PFSK-1 (cell line): Measurements from ENCODE around the gene TRMT5.

Source experiments
- FOXP2 ChIP-seq: optimal IDR thresholded peaks from 2 replicates; pipeline ENCODE3; 2011; ENCODE audit warnings: borderline replicate concordance, control low read depth, inconsistent platforms; ENCODE audit not compliant: insufficient read depth; ENCODE audit errors: extremely low read length, extremely low read depth
- POLR2AphosphoS5 ChIP-seq: IDR thresholded peaks from 2 replicates; pipeline ENCODE4 v1.6.1; 2012; ENCODE audit warnings: low read depth, mild to moderate bottlenecking, control low read depth, low read length, moderate library complexity
- SIN3A ChIP-seq: IDR thresholded peaks from 2 replicates; pipeline ENCODE4 v1.6.1; 2012; ENCODE audit warnings: mild to moderate bottlenecking, low read length, moderate library complexity, borderline replicate concordance; ENCODE audit not compliant: insufficient read depth
- TAF1 ChIP-seq: IDR thresholded peaks from 2 replicates; pipeline ENCODE4 v1.6.1; 2012; ENCODE audit warnings: low read length, control low read depth, borderline replicate concordance; ENCODE audit not compliant: insufficient read depth
- TF ChIP-seq, protein P1 (sequence below), 2 experiments: IDR thresholded peaks; 2 replicates each; pipeline versions ENCODE4 v1.6.1 to v1.8.0; 2011 to 2012; ENCODE audit warnings: low read depth in 2 of 2, low read length in 2 of 2, control low read depth in 1 of 2, inconsistent platforms in 1 of 2, mild to moderate bottlenecking in 1 of 2, moderate library complexity in 1 of 2; ENCODE audit not compliant: insufficient read depth in 1 of 2

- TF ChIP-seq TAF1: no peak
- TF ChIP-seq, protein P1, sequence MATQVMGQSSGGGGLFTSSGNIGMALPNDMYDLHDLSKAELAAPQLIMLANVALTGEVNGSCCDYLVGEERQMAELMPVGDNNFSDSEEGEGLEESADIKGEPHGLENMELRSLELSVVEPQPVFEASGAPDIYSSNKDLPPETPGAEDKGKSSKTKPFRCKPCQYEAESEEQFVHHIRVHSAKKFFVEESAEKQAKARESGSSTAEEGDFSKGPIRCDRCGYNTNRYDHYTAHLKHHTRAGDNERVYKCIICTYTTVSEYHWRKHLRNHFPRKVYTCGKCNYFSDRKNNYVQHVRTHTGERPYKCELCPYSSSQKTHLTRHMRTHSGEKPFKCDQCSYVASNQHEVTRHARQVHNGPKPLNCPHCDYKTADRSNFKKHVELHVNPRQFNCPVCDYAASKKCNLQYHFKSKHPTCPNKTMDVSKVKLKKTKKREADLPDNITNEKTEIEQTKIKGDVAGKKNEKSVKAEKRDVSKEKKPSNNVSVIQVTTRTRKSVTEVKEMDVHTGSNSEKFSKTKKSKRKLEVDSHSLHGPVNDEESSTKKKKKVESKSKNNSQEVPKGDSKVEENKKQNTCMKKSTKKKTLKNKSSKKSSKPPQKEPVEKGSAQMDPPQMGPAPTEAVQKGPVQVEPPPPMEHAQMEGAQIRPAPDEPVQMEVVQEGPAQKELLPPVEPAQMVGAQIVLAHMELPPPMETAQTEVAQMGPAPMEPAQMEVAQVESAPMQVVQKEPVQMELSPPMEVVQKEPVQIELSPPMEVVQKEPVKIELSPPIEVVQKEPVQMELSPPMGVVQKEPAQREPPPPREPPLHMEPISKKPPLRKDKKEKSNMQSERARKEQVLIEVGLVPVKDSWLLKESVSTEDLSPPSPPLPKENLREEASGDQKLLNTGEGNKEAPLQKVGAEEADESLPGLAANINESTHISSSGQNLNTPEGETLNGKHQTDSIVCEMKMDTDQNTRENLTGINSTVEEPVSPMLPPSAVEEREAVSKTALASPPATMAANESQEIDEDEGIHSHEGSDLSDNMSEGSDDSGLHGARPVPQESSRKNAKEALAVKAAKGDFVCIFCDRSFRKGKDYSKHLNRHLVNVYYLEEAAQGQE (IDR thresholded peaks at IDR 0.05; ENCODE audit: insufficient read depth in 1 of 2, low read depth in 2 of 2, low read length in 2 of 2): no peak
- no peak for TF ChIP-seq POLR2AphosphoS5
- TF ChIP-seq FOXP2: no peak
- no peak for TF ChIP-seq SIN3A
These were observed 36.7 kb downstream of the TRMT5 start for GRCh38 chr14:60944204-60944603.
